Activated CD8-positive, alpha-beta memory T cell treated with anti-CD3 and anti-CD28 coated beads for 4 hours (primary cell): ENCODE data around the gene F2.
"Not testable (repeated sequence)": the region's sequence is repeated elsewhere in the genome, so short reads cannot be mapped to it uniquely, and the experiment has no call there.

Source experiments
- DNase-seq, 2 donors: peaks; one replicate each; pipeline ENCODE4 v3.0.0-alpha.2; 2020; ENCODE audit warnings: low read depth in 2 of 2

Gene F2

GRCh38 chr11:46684367-46684766, 34.6 kb upstream of the F2 start:
- DNase-seq, result no peak

GRCh38 chr11:46686886-46687795, 31.9 kb upstream of the F2 start:
- no peak for DNase-seq

- DNase-seq, result no peak
Observed at GRCh38 chr11:46690702-46691101, 28.3 kb upstream of the F2 start.

- no peak for DNase-seq
Observed at GRCh38 chr11:46692450-46692849, 26.6 kb upstream of the F2 start.

- no peak for DNase-seq
Observed at GRCh38 chr11:46693597-46694012, 25.4 kb upstream of the F2 start.

- no peak for DNase-seq
Observed at GRCh38 chr11:46694072-46694471, 24.9 kb upstream of the F2 start.

- no peak for DNase-seq
Observed at GRCh38 chr11:46694607-46695006, 24.4 kb upstream of the F2 start.

- no peak for DNase-seq
Observed at GRCh38 chr11:46695345-46696211, 23.4 kb upstream of the F2 start.

GRCh38 chr11:46696212-46696558, 22.8 kb upstream of the F2 start:
- no peak for DNase-seq

GRCh38 chr11:46697303-46697702, 21.7 kb upstream of the F2 start:
- no peak for DNase-seq

- DNase-seq, result no peak
Observed at GRCh38 chr11:46697723-46698122, 21.3 kb upstream of the F2 start.

GRCh38 chr11:46698597-46698996, 20.4 kb upstream of the F2 start:
- no peak for DNase-seq

GRCh38 chr11:46700241-46701077, 18.6 kb upstream of the F2 start, which contains the start of the genes ARHGAP1 and ZNF408:
Gene ARHGAP1, minus strand, starts transcription at chr11:46700619. Its CDS starts 4,512 bp downstream, at chr11:46696107.
Gene ZNF408, plus strand, starts transcription at chr11:46701031. Its CDS starts 17 bp downstream, at chr11:46701048.
- DNase-seq, result peak; percentile 99

GRCh38 chr11:46701078-46701654, 17.8 kb upstream of the F2 start:
- DNase-seq, result no peak

- DNase-seq, result no peak
Observed at GRCh38 chr11:46705070-46705688, 13.8 kb upstream of the F2 start.

GRCh38 chr11:46706886-46707285, 12.1 kb upstream of the F2 start:
- DNase-seq, result no peak

GRCh38 chr11:46709351-46709750, 9.7 kb upstream of the F2 start:
- DNase-seq, result not testable (repeated sequence)

- no peak for DNase-seq
Observed at GRCh38 chr11:46710821-46711269, 8.2 kb upstream of the F2 start.

GRCh38 chr11:46711303-46711702, 7.7 kb upstream of the F2 start:
- DNase-seq, result no peak

GRCh38 chr11:46712874-46713576, 6.0 kb upstream of the F2 start:
- no peak for DNase-seq
